B cell (primary cell): ENCODE measurements around the gene MMP1. TPM values are rescaled to one million over a fixed set of nuclear protein-coding genes. Genes with fewer than 3 reads are reported as not detected.

Experiments
- ATAC-seq: fragments of 200-7000 bp; cut with Tn5 transposase; one replicate; pipeline ENCODE4 v1.10.0; 2021; ENCODE audit warnings: low read depth, mild to moderate bottlenecking, moderate number of reproducible peaks, moderate library complexity
- CTCF ChIA-PET: fragments of 350-600 bp; sonication (Branson Sonifier 250); formaldehyde crosslinking; loops from one replicate; lab custom pipeline; 2021; ENCODE audit warnings: antibody characterized with exemption, inconsistent platforms; lab: Charles Lee
- POLR2A ChIA-PET: fragments of 350-600 bp; sonication (Branson Sonifier 250); formaldehyde crosslinking; loops from one replicate; lab custom pipeline; 2021; ENCODE audit warnings: antibody characterized with exemption; lab: Charles Lee
- DNase-seq: peaks from one replicate; pipeline ENCODE4 v3.0.0; 2013
- H2AFZ ChIP-seq: 2 replicates; pipeline ENCODE4 v1.6.1; 2012; ENCODE audit warnings: mild to moderate bottlenecking, low read depth, low read length; ENCODE audit not compliant: insufficient read depth, poor library complexity, severe bottlenecking
- H3K27ac ChIP-seq, 2 donors: 1 replicate in 1 of 2; 2 replicates in 1 of 2; pipeline ENCODE4 v1.5.1; 2012 to 2013; ENCODE audit warnings: low read length in 2 of 2, mild to moderate bottlenecking in 2 of 2, moderate library complexity in 1 of 2
- H3K27me3 ChIP-seq, 4 experiments: fragments of 200-600 bp in 1 of 4; sonication (generic) in 1 of 4; replicated peaks in 1 of 4; 1 replicate in 2 of 4; 2 replicates in 2 of 4; pipeline versions ENCODE4 v1.6.1 to v1.7.0; 2013 to 2016; ENCODE audit warnings: low read length in 3 of 4, mild to moderate bottlenecking in 2 of 4, mixed read lengths in 1 of 4, moderate library complexity in 1 of 4; ENCODE audit not compliant: insufficient read depth in 4 of 4, control insufficient read depth in 3 of 4; ENCODE audit errors: control extremely low read depth in 1 of 4
- H3K36me3 ChIP-seq, 2 experiments: replicated peaks in 1 of 2; 1 replicate in 1 of 2; 2 replicates in 1 of 2; pipeline versions ENCODE4 v1.6.1 to v1.7.1; 2013; ENCODE audit warnings: low read length in 1 of 2; ENCODE audit not compliant: insufficient read depth in 2 of 2, control insufficient read depth in 1 of 2; ENCODE audit errors: control extremely low read depth in 1 of 2, extremely low read depth in 1 of 2
- H3K4me1 ChIP-seq, 2 donors: fragments of 200-600 bp in 1 of 2; sonication (generic) in 1 of 2; 1 replicate in 1 of 2; 2 replicates in 1 of 2; pipeline versions ENCODE4 v1.5.1 to v1.6.1; 2013 to 2017; ENCODE audit warnings: low read length in 2 of 2; ENCODE audit not compliant: control insufficient read depth in 2 of 2, insufficient read depth in 2 of 2
- H3K4me2 ChIP-seq: replicated peaks from 2 replicates; pipeline ENCODE3; 2012; ENCODE audit warnings: mild to moderate bottlenecking, low read depth, low read length; ENCODE audit not compliant: poor library complexity, severe bottlenecking
- H3K4me3 ChIP-seq, 5 experiments: fragments of 200-600 bp in 1 of 5; sonication (generic) in 1 of 5; 1 replicate in 3 of 5; 2 replicates in 2 of 5; pipeline versions ENCODE4 v1.5.1 to v1.7.0; 2011 to 2016; ENCODE audit warnings: low read length in 4 of 5, mild to moderate bottlenecking in 4 of 5, low read depth in 2 of 5, control low read depth in 1 of 5, moderate library complexity in 1 of 5; ENCODE audit not compliant: insufficient read depth in 1 of 5; ENCODE audit errors: control extremely low read depth in 1 of 5, extremely low read depth in 1 of 5
- H3K79me2 ChIP-seq: fragments of 200-600 bp; sonication (generic); one replicate; pipeline ENCODE4 v1.6.0; 2016; ENCODE audit warnings: low read length; ENCODE audit not compliant: control insufficient read depth, insufficient read depth
- H3K9ac ChIP-seq: fragments of 200-600 bp; sonication (generic); 2 replicates; pipeline ENCODE4 v1.6.1; 2017; ENCODE audit warnings: mild to moderate bottlenecking, low read length, moderate library complexity
- H3K9me3 ChIP-seq, 3 donors: one replicate each; pipeline versions ENCODE4 v1.6.1 to v1.7.1; 2013; ENCODE audit warnings: low read length in 2 of 3; ENCODE audit not compliant: control insufficient read depth in 2 of 3, insufficient read depth in 1 of 3; ENCODE audit errors: control extremely low read depth in 1 of 3
- H4K20me1 ChIP-seq: 2 replicates; pipeline ENCODE4 v1.6.0; 2012; ENCODE audit warnings: mild to moderate bottlenecking, low read length; ENCODE audit not compliant: insufficient read depth, control insufficient read depth, poor library complexity, severe bottlenecking
- H3K27ac Mint-ChIP-seq: one replicate; pipeline ENCODE4 v1.8.0; 2021; ENCODE audit warnings: mixed read lengths
- H3K27me3 Mint-ChIP-seq: one replicate; pipeline ENCODE4 v1.8.0; 2021; ENCODE audit warnings: mixed read lengths
- H3K4me1 Mint-ChIP-seq: one replicate; pipeline ENCODE4 v1.8.0; 2021; ENCODE audit warnings: mixed read lengths
- H3K4me3 Mint-ChIP-seq: one replicate; pipeline ENCODE4 v1.8.0; 2021; ENCODE audit warnings: mixed read lengths
- H3K9me3 Mint-ChIP-seq: one replicate; pipeline ENCODE4 v1.8.0; 2022; ENCODE audit warnings: mixed read lengths; ENCODE audit not compliant: insufficient read depth
- CTCF ChIP-seq: fragments of 200-600 bp; IDR thresholded peaks from one replicate; pipeline ENCODE4 v1.8.0; 2022; ENCODE audit warnings: antibody characterized with exemption, mild to moderate bottlenecking
- EZH2 ChIP-seq: IDR thresholded peaks from 2 replicates; pipeline ENCODE4 v1.6.1; 2012; ENCODE audit warnings: borderline replicate concordance, low read depth, mild to moderate bottlenecking, moderate library complexity, low read length; ENCODE audit not compliant: insufficient read depth, poor library complexity, severe bottlenecking
- WGBS: methylation state at CpG from one replicate; pipeline ENCODE4 v1.1.5; 2013; ENCODE audit warnings: missing lambda C conversion rate; ENCODE audit not compliant: insufficient coverage; 5-methylcytosine and 5-hydroxymethylcytosine counted together
- intact Hi-C: fragments of 100-400 bp; cut with micrococcal nuclease; formaldehyde crosslinking; loops from one replicate; pipeline ENCODE4 v1.10.0; 2022
- polyA plus RNA-seq: library from polyadenylated mRNA; depleted of rRNA; stranded (reverse); fragments of >200 nt; gene quantifications from 2 replicates; pipeline ENCODE4 v1.2.3, GENCODE V29; 2012
- total RNA-seq, 2 donors: library from RNA; stranded (reverse); fragments of 120-200 nt in 1 of 2; gene quantifications; 1 replicate in 1 of 2; 2 replicates in 1 of 2; pipeline versions ENCODE4 v1.2.3 to v1.2.4, GENCODE V29; 2013 to 2022

Gene MMP1
- total and polyA plus RNA-seq, 2 donors (not counting 1 experiment from before 2014, with no cell fraction given) = not detected

- WGBS = 97% methylated on average over 3 of the region's 4 CpGs
- intact Hi-C loops = no loop called here
- Mint-ChIP-seq H3K9me3 (no peaks in the 10 kb centered on the region), H3K4me3 (no peak overlapping the region), H3K27ac (no peak overlapping the region), H3K27me3 (peaks cover 28% of the 10 kb centered on the region), H3K4me1 (no peaks in the 10 kb centered on the region)
- H3K27ac ChIP-seq = no peak overlapping the region
- ChIA-PET CTCF (no interaction called here), POLR2A (no interaction called here)
- TF ChIP-seq EZH2 = no peak
- TF ChIP-seq CTCF = no peak
- no peak overlapping the region for H3K4me3 ChIP-seq
- ATAC-seq (no peak), DNase-seq (no peak)
- H4K20me1 ChIP-seq = no peaks in the 10 kb centered on the region
- H3K4me2 ChIP-seq = no peak overlapping the region
- H3K4me1 ChIP-seq = no peaks in the 10 kb centered on the region
- no peaks in the 10 kb centered on the region for H3K9me3 ChIP-seq
- H3K9ac ChIP-seq = no peak overlapping the region
- peaks cover 0 to 2% (median 0%) of the 10 kb centered on the region in 4 experiments for H3K27me3 ChIP-seq
- H3K79me2 ChIP-seq = no peaks in the 10 kb centered on the region
- H3K36me3 ChIP-seq = no peaks in the 10 kb centered on the region
- no peak overlapping the region for H2AFZ ChIP-seq
Measured at GRCh38 chr11:102773386-102773785, 24.6 kb downstream of the MMP1 start.

GRCh38 chr11:102771351-102771750 lies 26.6 kb downstream of the MMP1 start:
- Mint-ChIP-seq H3K27me3 (peaks cover 27% of the 10 kb centered on the region), H3K4me3 (no peak overlapping the region), H3K9me3 (no peaks in the 10 kb centered on the region), H3K27ac (no peak overlapping the region), H3K4me1 (no peaks in the 10 kb centered on the region)
- Histone ChIP-seq H3K27me3 (peaks cover 0 to 4% (median 1%) of the 10 kb centered on the region in 4 experiments), H3K9ac (no peak overlapping the region), H2AFZ (no peak overlapping the region), H3K79me2 (no peaks in the 10 kb centered on the region), H3K9me3 (no peaks in the 10 kb centered on the region), H3K27ac (no peak overlapping the region), H3K4me2 (no peak overlapping the region), H3K4me3 (no peak overlapping the region), H3K36me3 (no peaks in the 10 kb centered on the region), H3K4me1 (no peaks in the 10 kb centered on the region), H4K20me1 (no peaks in the 10 kb centered on the region)
- CTCF ChIA-PET = no interaction called here
- no CpG with 5 or more reads among the region's 1 CpG for WGBS
- no peak for TF ChIP-seq EZH2
- no peak for TF ChIP-seq CTCF
- intact Hi-C loops = no loop called here
- ATAC-seq (no peak), DNase-seq (no peak)
- POLR2A ChIA-PET = no interaction called here
